ENCODE data around the gene OR2F1. TPM values are rescaled to one million over a fixed set of nuclear protein-coding genes. Genes with fewer than 3 reads are reported as not detected.
A peak's percentile ranks its signal among the peaks of the same experiment; 100 is the strongest.

The OR2F1 gene
- total RNA-seq, 2 donors from 2014 or later: not detected

- TF ChIP-seq CTCF (IDR thresholded peaks at IDR 0.05): no peak
- no peaks in the 10 kb centered on the region for H3K4me1 ChIP-seq
- no peaks in the 10 kb centered on the region for H3K36me3 ChIP-seq
- no peak overlapping the region for H3K4me3 ChIP-seq
- peak overlapping the region in 1 of 2 donors; percentile 27 for H3K27ac ChIP-seq
- H3K9me3 ChIP-seq: no peaks in the 10 kb centered on the region
- no peaks in the 10 kb centered on the region for H3K27me3 ChIP-seq
- no peak for DNase-seq (ENCODE audit: low spot score)
Measured at GRCh38 chr7:143988976-143989745, 34.5 kb downstream of the OR2F1 start.

GRCh38 chr7:143992670-143993069 lies 38.0 kb downstream of the OR2F1 start:
- no peak overlapping the region for H3K4me3 ChIP-seq

GRCh38 chr7:143993924-143994323 lies 39.3 kb downstream of the OR2F1 start:
- H3K27me3 ChIP-seq: no peaks in the 10 kb centered on the region
- no peaks in the 10 kb centered on the region for H3K4me1 ChIP-seq
- no peak overlapping the region for H3K4me3 ChIP-seq
- H3K36me3 ChIP-seq: no peaks in the 10 kb centered on the region
- no peak for DNase-seq (ENCODE audit: low spot score)
- no peak overlapping the region for H3K27ac ChIP-seq
- no peaks in the 10 kb centered on the region for H3K9me3 ChIP-seq
- TF ChIP-seq CTCF (IDR thresholded peaks at IDR 0.05): no peak

More at GRCh38 chr7:143992670-143993069, 38.0 kb downstream of the OR2F1 start:
- Histone ChIP-seq H3K27me3 (no peaks in the 10 kb centered on the region), H3K4me1 (no peaks in the 10 kb centered on the region), H3K9me3 (no peaks in the 10 kb centered on the region), H3K27ac (no peak overlapping the region), H3K36me3 (no peaks in the 10 kb centered on the region)
- no peak for DNase-seq (ENCODE audit: low spot score)
- TF ChIP-seq CTCF (IDR thresholded peaks at IDR 0.05): no peak

- DNase-seq (ENCODE audit: low spot score): no peak
- Histone ChIP-seq H3K4me1 (no peaks in the 10 kb centered on the region), H3K36me3 (no peaks in the 10 kb centered on the region), H3K27me3 (no peaks in the 10 kb centered on the region), H3K27ac (no peak within 1 kb of the TSS), H3K4me3 (no peak within 1 kb of the TSS), H3K9me3 (no peaks in the 10 kb centered on the region)
- no peak for TF ChIP-seq CTCF (IDR thresholded peaks at IDR 0.05)
Measured at GRCh38 chr7:144000020-144000419, 45.4 kb downstream of the OR2F1 start, which contains the start of gene OR6B1. TSS of gene OR6B1 (plus strand) at chr7:144000320. CDS start at chr7:144003997, 3,677 bp downstream.

GRCh38 chr7:144001543-144001942 lies 46.9 kb downstream of the OR2F1 start:
- Histone ChIP-seq H3K4me3 (no peak overlapping the region), H3K27ac (no peak overlapping the region), H3K27me3 (no peaks in the 10 kb centered on the region), H3K4me1 (no peaks in the 10 kb centered on the region), H3K9me3 (no peaks in the 10 kb centered on the region), H3K36me3 (no peaks in the 10 kb centered on the region)
- DNase-seq (ENCODE audit: low spot score): no peak
- TF ChIP-seq CTCF (IDR thresholded peaks at IDR 0.05): no peak

All from right atrium auricular region (tissue), 2 donors.